SK-N-DZ (cell line): ENCODE results near the gene TMEM260. TPM values are rescaled to one million over a fixed set of nuclear protein-coding genes. Genes with fewer than 3 reads are reported as not detected.

Experiments
- DNase-seq: peaks from one replicate; pipeline ENCODE4 v3.0.0-alpha.2; 2015; ENCODE audit warnings: low spot score
- polyA plus RNA-seq, 2 experiments: library from polyadenylated mRNA; depleted of rRNA; stranded (reverse); fragments of >200 nt; gene quantifications; 2 replicates each; pipeline ENCODE4 v1.2.3, GENCODE V29; 2014

Gene TMEM260
- 8.5 and 9.4 TPM in 2 replicates for polyA plus RNA-seq (2014; cell fraction: cytosol; rRNA removed)
- 25.4 and 26.1 TPM in 2 replicates for polyA plus RNA-seq (2014; cell fraction: nucleus; rRNA removed)

DNA sequence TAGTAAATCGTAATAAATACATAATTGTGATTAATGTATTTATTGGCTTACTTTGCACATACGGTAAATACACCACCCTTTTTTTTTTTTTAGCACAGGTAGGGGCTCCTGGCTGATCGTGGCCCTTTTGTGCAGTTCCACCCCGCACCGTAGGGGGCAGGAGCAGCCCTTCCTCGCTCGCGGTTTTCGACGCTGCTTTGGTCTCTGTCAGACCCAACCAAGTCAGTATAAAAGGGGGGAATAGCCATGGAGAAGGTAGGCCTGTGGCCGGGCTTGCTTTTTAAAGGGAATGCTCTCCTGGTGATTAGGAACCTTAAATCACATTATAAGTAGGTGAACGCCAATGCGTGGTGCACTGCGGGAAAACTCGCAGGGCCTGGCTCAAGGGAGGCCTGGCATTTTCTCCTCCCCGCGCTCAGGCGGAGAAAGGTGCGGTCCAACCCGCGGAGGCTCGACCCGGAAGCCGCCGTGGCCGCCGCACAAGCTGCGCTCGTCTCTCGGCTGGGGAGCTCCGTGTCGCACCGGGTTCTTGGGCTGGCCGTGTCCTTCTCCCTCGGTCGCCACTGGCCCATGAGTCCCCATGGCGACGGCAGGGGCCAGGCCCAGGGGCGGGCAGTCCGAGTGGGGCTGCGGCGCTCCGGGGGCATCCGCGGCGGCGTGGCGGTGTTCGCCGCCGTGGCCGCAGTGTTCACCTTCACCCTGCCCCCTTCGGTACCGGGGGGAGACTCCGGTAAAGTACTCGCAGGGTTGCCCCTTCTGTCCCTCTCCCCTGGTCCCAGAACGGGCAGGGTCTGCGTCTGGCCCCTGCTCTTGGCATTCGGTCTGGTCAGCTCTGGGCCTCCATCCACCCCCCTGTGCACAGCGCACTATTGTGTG lies at the start of gene TMEM260:
Gene TMEM260, plus strand, starts transcription at position 454 of the 876 bp plus-strand sequence. Its CDS starts 117 bp downstream, at position 571.
- peak; percentile 86 for DNase-seq

- no peak for DNase-seq
Measured at GRCh38 chr14:56532546-56532945, 47.1 kb upstream of the TMEM260 start.

DNA sequence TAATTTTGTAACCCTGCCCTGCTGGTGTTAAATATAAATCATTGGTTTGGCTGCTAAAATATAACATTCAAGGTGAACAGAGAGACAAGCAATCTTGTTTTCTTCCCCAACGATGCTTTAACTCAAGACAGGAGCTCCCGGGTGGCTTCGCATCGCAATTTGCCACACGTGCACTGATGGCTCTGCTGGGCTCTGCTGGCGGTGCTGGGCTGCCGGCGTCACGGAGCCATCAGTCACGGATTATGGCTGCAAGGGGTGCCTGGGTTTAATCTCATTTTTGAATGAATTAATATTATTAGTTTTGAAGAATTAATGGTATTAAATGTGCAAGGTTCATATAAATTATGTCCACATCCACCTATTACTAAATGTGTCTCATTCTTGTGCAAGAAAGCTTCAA lies 44.9 kb upstream of the TMEM260 start:
- no peak for DNase-seq

- DNase-seq: no peak
Measured at GRCh38 chr14:56539862-56540261, 39.7 kb upstream of the TMEM260 start.

GRCh38 chr14:56543436-56543835 lies 36.2 kb upstream of the TMEM260 start:
- no peak for DNase-seq

GRCh38 chr14:56549721-56550120 lies 29.9 kb upstream of the TMEM260 start:
- DNase-seq: no peak

- no peak for DNase-seq
Measured at GRCh38 chr14:56552615-56553014, 27.0 kb upstream of the TMEM260 start.

DNA sequence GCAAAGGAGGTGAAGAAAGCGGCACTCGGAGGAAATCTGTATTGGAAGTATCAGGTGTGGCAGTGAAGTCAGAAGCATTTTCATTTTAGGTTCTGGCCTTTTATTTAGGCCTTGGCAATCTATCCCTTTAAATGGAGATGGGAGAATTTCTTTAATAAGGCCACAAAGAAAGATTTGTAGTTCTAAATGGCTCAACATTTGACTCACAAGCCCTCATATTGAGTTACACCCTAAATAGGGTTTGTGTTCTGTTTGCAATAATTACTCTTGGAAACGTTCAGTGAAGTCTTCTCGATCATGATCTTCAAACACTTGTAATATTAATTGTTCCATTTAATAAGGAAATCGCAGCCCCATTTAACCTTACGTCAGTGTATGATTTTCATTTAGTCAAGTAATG lies 25.3 kb upstream of the TMEM260 start:
- no peak for DNase-seq

DNA sequence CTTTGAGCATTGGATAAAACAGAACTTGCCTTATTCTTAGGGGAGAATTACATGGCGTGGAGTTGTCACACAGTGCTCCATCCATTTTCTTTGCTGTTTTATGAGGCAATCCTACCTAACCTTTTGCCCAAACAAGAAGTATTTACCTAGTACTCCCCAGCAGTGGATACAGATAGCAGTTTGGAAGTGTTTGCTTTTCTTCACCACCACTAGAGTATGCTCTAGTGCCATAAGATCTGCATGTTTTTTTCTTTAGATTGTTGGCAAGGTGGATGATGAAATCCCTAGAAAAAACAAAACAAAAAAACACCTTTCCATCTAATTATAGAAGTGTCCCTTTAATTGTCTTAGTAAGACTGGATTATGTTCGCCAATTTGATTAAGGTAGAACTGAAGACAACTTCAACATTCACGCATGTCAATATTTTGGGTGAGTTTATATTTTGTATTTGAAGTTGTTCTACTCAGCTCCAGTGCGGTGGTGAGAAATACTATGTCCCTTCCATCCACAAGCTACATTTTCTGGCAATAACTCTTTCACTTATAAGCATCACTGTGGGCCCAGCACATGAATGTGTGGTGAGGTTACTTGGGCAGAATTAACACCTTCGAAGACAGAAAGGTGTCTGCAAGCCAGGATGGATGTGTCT lies 23.6 kb upstream of the TMEM260 start:
- DNase-seq: peak; percentile 15

- no peak for DNase-seq
Measured at GRCh38 chr14:56559182-56559581, 20.4 kb upstream of the TMEM260 start.

GRCh38 chr14:56561606-56562005 lies 18.0 kb upstream of the TMEM260 start:
- no peak for DNase-seq

DNA sequence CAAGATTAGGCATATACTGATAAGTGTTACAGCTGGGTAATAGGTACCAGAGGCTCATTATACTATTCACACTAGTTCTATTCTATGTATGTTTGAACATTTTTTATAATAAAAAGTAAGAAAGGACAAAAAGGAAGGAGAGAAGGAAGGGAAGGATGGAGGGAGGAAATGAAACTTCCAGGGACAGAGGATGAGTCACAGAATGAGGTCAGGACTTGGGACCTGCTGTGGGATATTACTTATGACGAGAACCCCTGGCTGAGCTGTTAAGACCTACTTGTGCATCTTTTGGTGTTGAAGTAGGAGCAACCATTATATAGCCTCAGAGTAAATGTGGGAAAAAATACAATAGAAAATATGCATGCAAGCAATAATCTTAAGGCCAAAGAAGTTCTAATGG lies 16.7 kb upstream of the TMEM260 start:
- DNase-seq: no peak

- no peak for DNase-seq
Measured at GRCh38 chr14:56569174-56569573, 10.4 kb upstream of the TMEM260 start.

DNA sequence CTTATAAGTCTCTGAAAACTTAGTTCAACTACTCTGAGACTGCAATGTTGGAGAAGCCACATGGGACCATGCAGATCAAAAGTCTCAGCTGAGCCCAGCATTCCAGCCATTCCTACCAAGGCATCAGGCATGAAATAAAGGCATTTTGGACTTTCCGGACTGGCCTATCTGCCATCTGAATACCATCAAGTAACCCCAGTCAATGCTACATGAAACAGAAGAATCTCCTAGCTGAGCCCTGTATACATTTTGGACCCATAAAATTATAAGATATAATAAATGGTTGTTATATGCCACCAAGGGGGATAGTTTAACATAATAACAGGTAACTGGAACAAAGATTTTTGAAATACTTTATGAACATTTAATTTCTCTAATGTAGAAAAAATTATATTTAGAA lies 9.3 kb upstream of the TMEM260 start:
- DNase-seq: no peak

- DNase-seq: no peak
Measured at GRCh38 chr14:56580221-56580711, 668 bp downstream of the TMEM260 start.

DNA sequence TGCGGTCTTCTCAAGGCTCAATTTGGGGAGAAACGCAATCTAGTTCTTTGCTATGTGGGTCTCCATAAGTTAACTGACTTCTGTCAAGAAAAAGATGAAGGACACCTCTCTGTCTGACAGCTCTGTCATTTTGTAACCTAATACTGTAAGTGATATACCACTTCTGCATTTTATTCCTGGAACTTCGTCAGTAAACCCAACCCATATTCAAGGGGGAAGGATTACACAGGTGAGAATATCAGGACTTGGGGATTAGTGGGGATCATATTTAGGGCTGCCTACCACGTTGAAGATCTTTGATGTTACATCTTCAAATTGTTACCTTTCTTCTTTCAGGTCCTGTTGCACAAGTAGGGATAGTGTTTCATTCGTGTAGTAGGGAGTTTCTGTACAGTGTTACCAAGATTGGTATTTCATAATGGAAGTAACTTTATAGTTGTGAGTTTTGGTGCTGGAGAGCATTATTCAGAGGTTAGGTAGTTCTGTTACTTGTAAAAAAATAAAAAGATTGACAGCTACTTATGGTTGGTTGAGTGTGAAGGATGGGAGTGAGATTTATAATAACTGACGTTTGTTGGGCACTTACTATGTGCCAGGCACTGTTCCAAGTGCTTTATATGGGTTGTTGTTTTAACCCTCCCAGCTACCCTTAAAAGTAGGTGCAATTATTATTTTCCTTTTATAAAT lies 1.6 kb downstream of the TMEM260 start:
- DNase-seq: no peak

GRCh38 chr14:56585461-56586084 lies 6.0 kb downstream of the TMEM260 start:
- no peak for DNase-seq

DNA sequence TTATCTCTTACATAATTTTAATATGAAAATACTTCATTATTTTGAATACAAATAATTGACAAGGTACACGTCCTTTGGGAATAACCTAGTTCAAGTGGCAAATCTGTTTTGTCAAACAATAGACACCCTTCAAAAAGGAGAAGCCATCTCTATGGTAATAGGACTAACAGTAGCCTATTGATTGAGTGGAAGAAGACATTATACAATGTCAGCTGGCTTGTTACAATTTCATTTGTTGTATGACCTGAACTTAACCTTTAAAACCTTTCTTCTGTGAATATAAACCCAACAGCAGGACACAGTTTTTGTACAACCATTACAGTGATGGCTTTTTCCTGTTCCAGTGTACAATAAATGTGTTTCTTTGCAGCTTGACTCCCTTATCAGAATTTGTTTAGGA lies 8.1 kb downstream of the TMEM260 start:
- no peak for DNase-seq

- peak; percentile 67 for DNase-seq
Measured at GRCh38 chr14:56590535-56590960, 10.9 kb downstream of the TMEM260 start.

DNA sequence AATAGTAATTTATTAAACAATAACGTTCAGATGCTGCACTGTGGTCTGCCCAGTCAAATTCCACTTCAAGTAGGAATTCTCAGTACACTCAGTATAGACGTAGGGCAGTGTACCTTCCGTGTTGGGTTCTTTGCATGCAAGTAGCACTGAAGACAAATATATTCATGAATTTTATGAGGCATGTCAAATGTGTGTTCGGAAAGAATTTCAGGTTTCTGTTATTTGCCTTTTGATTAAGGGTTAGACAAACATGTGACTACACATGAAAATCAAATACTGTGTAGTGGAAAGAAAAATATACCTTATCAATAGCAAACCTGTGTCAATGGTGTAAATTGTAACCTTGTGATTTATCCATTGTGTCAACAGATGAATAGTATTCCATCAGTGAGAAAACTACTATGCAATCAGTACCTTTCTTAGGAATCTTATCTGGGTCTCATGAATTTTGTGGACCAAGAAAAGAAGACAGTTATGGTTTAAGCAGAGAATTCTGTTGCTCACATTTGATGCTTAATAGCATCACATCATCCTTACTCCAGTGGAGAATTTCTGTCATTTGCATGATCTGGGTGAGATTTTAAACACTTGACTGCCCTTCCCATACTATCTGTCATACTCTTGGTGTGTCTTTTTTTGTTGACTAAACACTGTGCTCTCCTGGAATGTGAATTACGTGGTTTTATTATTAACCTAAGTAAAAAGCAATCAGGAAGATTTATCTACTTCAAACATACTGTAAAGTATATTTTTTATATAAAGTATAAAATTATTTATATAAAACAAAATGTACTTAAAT lies 13.3 kb downstream of the TMEM260 start:
- no peak for DNase-seq

DNA sequence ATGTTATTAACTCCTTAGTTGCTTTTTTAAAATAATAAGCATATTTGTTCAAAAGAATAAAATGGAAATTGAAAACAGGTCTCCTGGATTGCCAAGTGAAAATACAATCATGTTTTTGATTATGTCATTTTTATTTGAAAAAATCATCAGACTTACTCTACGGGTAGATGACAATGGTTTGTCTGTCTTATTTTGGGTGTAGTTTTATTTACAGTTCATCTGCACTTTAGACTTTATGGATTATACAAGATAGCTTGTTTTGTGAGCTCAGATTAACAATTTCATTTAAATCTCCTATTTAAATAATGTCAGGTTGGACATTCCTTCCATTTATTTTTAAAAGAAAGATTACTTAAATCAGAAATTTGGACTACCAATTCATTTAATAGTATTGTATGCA lies 14.8 kb downstream of the TMEM260 start:
- DNase-seq: no peak
